GM19452 (cell line): ENCODE measurements around the gene AXIN1.

Experiments used
- ATAC-seq: cut with Tn5 transposase; IDR thresholded peaks from one replicate; pipeline ENCODE4 v1.9.1; 2021; ENCODE audit not compliant: unreplicated experiment

Gene AXIN1

DNA sequence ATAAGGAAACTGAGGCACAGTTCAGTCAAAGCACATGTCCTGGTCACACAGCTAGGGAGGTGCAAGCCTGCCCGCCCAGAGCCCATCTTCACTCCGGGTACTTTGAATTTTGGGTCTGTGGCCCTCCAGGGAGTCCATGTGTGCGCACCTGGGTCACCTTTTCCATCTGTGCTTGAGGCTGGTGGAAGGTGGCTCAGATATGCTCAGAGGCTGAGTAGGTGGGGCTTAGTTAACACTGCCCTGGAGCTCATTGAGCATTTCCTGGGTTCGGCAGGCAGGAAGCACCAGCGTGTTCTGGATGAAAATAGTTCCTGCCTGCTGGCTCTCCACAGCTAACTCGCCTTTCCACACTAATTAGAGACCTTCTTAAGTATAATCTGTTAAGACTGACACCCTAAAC is 98.7 kb downstream of the AXIN1 start:
- no peak for ATAC-seq

DNA sequence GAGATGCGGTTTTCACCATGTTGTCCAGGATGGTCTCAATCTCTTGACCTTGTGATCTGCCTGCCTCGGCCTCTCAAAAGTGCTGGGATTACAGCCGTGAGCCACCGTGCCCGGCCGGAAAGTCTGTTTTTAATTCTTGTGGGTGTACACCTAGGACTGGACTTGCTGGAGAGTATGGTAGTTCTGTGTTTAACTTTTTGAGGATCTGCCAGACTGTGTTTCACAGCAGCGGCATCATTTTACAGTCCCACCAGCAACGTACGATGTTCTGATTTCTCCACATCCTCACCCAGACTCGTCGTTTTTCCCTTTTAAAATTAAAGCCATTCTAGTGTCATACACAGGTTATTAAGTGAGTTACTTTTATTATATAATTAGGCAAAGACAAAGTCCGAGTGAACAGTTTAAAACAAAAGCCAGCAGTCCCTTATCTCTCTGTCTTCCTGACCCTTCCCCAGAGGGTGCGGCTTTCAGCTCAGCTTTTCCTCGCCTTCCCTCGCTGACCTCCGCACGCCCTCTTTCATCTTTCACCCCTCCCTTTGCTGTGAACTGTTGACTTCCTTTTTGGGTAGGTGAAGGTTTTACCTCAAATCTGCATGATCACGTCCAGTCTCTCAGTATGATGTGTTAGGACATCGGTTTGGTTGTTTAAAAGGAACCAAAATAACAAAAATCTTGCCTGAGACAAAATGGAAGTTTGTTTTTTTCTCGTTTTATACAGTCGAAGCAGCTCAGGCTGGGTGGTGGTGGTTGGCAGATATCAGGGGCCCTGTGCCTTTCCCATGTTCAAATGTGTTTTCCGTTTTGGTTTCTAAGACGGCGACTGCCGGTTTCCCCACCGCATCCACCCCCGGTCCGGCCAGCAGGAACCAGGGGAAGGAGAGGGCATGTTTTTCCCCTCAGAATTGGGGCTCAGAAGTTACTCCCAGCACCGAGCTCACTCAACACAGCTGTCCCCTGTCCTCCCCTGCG is 99.9 kb downstream of the AXIN1 start:
- no peak for ATAC-seq

DNA sequence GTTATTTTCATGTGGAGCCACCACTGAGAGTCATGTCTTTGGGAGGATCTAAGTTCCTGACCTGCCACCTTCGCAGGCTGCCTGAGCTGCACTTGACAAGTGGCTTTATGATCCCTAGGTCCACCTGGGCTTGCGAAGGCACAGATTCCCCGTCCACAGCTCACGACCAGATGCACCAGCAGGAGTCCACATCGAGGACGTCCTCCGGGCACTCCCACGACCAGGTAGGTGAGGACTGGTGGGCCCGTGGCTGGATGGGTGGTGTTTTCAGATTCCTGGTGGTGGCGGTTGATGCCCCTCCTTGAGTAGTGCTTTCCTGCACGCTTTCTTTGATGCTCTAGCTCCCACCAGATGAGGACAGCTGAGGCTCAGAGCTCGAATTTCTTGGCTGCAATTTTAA is 103.1 kb downstream of the AXIN1 start:
- ATAC-seq: no peak

DNA sequence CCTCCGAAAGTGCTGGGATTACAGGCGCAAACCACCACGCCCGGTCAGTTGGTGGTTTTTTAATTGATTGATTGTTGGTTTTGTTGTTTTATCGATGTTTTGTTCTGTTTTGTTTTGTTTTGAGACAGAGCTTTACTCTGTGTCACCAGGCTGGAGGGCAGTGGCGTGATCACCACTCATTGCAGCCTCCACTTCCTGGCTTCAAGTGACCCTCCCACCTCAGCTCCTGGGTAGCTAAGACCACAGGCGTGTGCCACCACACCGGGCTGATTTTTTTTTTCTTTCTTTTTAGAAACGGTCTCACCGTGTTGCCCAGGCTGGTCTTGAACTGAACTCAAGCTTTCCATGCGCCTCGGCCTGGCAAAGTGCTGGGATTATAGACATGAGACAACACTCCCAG is 105.5 kb downstream of the AXIN1 start:
- ATAC-seq: no peak

DNA sequence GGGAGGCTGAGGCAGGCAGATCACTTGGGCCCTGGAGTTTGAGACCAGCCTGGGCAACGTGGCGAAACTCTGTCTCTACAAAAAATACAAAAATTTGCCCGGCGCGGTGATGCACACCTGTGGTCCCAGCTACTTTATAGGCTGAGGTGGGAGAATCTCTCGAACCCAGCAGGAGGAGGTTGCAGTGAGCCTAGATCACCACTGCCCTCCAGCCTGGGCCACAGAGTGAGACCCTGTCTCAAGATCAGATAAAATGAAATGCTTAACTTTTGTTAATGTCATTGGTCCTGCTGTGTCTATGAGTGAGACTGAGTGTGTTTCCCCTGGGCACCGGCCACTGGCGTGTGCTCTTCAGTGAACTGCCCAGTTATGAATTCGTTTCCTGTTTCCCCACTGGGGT is 107.4 kb downstream of the AXIN1 start:
- ATAC-seq: no peak

DNA sequence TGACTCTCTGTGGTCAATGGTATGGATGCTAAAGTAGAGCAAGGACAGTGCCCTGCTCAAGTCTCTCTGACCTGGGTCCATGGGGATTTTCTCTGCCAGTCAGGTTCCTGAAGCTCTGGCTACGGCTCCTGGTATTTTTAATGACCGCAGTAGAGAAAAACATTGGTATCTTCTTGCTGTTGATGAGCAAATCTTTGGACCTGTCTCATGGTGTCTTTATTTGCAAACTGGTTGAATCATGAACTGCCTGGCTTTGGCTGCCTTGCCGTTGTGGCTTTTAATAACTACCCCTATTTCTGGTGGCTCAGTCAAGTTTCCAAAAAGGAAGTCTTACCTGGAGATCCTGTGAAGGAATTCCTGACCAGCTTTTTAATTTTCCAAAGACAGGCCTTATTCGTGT is 109.2 kb downstream of the AXIN1 start:
- ATAC-seq: no peak

DNA sequence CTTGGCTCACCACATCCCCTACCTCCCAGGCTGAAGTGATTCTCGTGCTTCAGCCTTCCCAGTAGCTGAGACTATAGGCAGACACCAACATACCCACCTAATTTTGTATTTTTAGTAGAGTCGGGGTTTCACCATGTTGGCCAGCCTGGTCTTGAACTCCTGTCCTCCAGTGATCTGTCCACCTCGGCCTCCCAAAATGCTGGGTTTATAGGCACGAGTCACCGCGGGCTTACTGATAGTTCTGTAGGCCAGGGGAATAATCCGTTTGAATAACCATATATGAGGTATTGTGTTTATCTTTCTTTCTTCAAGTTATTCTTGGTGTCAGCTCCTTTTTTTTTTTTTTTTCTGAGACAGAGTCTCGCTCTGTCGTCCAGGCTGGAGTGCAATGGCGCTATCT is 110.2 kb downstream of the AXIN1 start:
- ATAC-seq: no peak

DNA sequence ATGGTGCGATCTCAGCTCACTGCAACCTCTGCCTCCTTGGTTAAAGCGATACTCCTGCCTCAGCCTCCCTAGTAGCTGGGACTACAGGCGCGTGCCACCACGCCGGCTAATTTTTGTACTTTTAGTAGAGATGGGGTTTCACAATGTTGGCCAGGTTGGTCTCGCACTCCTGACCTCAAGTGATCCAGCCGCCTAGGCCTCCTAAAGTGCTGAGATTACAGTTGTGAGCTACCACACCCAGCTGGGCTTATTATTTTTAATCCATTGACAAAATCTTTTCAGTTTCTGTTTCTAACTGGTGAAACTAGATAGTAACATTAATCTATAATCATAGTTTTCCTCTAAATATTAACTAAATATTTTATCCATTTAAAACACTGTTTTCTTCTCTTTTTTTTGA is 112.0 kb downstream of the AXIN1 start:
- no peak for ATAC-seq

DNA sequence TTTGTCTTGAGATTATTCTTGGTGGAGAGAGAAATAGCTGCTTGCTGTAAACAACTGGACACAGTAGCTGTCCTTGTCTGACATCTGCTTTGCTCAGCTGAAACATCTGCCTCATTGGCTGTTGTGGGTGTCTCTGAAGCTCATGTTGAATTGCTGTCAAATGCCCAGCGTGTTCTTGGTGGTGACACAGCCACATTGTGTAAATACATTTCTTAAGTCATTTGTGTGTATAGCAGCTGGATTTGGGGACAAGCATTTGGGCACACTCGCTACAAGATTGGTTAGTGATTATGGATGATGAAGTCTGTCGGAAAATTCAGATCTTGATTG is 112.6 kb downstream of the AXIN1 start:
- no peak for ATAC-seq
